ENCODE data around the gene MDC1. TPM values are rescaled to one million over a fixed set of nuclear protein-coding genes. Genes with fewer than 3 reads are reported as not detected.

MDC1 gene
- polyA plus RNA-seq, 3 donors = 0.27 to 4.5 (median 0.34) TPM

GRCh38 chr6:30707281-30707850, 9.7 kb downstream of the MDC1 start:
- Histone ChIP-seq H3K9ac (ENCODE audit: insufficient read depth, low read length, poor library complexity, severe bottlenecking) (no peak overlapping the region), H3K4me2 (replicated peaks; ENCODE audit: extremely low read depth, low read length, poor library complexity, severe bottlenecking) (no peak overlapping the region), H3K36me3 (replicated peaks in 1 of 2; ENCODE audit: control insufficient read depth in 1 of 2, insufficient read depth in 2 of 2, low read length in 2 of 2) (peaks cover 11 to 63% of the 10 kb centered on the region in 2 donors), H4K20me1 (ENCODE audit: insufficient read depth, low read length) (no peaks in the 10 kb centered on the region), H3K79me2 (ENCODE audit: insufficient read depth, low read length) (peaks cover 4% of the 10 kb centered on the region), H2AFZ (ENCODE audit: insufficient read depth, low read depth, low read length, poor library complexity, severe bottlenecking) (no peak overlapping the region), H3K27ac (ENCODE audit: low read depth in 1 of 2, low read length in 2 of 2) (no peak overlapping the region), H3K4me1 (ENCODE audit: control insufficient read depth in 1 of 2, insufficient read depth in 2 of 2, low read length in 2 of 2) (peaks cover 13 to 15% of the 10 kb centered on the region in 2 donors), H3K4me3 (replicated peaks in 1 of 3; ENCODE audit: low read depth in 2 of 3, low read length in 3 of 3) (no peak overlapping the region), H3K27me3 (ENCODE audit: control insufficient read depth in 2 of 2, insufficient read depth in 2 of 2, low read length in 2 of 2) (no peaks in the 10 kb centered on the region), H3K9me3 (replicated peaks in 1 of 2; ENCODE audit: control insufficient read depth in 1 of 2, insufficient read depth in 1 of 2, low read length in 2 of 2) (no peaks in the 10 kb centered on the region)
- Mint-ChIP-seq H3K27me3 (ENCODE audit: low read depth in 3 of 3) (peaks cover 0 to 5% (median 1%) of the 10 kb centered on the region in 3 donors), H3K4me1 (peaks cover 20% of the 10 kb centered on the region), H3K36me3 (peaks cover 64 to 71% of the 10 kb centered on the region in 2 donors), H3K4me3 (no peak overlapping the region), H3K27ac (peak overlapping the region in 1 of 7 donors; percentile 2), H3K9me3 (no peaks in the 10 kb centered on the region)
- WGBS (ENCODE audit: insufficient coverage) = 93% methylated on average over 6 of the region's 6 CpGs
- intact Hi-C loops (cut with micrococcal nuclease) = no loop called here
- no peak for DNase-seq
- TF ChIP-seq, protein P1, sequence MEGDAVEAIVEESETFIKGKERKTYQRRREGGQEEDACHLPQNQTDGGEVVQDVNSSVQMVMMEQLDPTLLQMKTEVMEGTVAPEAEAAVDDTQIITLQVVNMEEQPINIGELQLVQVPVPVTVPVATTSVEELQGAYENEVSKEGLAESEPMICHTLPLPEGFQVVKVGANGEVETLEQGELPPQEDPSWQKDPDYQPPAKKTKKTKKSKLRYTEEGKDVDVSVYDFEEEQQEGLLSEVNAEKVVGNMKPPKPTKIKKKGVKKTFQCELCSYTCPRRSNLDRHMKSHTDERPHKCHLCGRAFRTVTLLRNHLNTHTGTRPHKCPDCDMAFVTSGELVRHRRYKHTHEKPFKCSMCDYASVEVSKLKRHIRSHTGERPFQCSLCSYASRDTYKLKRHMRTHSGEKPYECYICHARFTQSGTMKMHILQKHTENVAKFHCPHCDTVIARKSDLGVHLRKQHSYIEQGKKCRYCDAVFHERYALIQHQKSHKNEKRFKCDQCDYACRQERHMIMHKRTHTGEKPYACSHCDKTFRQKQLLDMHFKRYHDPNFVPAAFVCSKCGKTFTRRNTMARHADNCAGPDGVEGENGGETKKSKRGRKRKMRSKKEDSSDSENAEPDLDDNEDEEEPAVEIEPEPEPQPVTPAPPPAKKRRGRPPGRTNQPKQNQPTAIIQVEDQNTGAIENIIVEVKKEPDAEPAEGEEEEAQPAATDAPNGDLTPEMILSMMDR (IDR thresholded peaks at IDR 0.05) = no peak

DNA sequence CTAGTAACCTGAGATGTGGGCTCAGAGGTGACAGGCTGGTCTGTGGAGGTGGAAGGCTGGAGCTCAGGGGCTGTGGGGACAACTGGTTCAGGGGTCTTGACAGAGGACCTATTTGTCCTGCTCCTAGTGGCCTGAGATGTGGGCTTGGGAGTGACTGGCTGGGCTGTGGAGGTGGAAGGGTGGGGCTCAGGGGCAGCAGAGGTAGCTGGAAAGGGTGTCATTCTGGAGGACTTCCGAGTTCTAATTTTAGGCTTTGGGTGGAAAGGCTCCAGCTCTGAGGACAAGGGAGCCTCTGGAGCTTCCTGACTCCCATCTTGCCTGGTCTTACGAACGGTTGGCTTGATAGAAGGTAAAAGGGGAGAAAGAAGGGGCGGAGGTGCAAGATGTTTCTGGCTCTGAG, 11.5 kb downstream of the MDC1 start:
- no peak overlapping the region for H3K4me3 ChIP-seq (replicated peaks in 1 of 3; ENCODE audit: low read depth in 2 of 3, low read length in 3 of 3)
- no peaks in the 10 kb centered on the region for H3K79me2 ChIP-seq (ENCODE audit: insufficient read depth, low read length)
- H3K9ac ChIP-seq (ENCODE audit: insufficient read depth, low read length, poor library complexity, severe bottlenecking) = no peak overlapping the region
- TF ChIP-seq, protein P1 (IDR thresholded peaks at IDR 0.05) = no peak
- intact Hi-C loops (cut with micrococcal nuclease) = no loop called here
- peaks cover 48 to 59% of the 10 kb centered on the region in 2 donors for H3K36me3 Mint-ChIP-seq
- peak overlapping the region in 1 of 7 donors; percentile 46 for H3K27ac Mint-ChIP-seq
- H3K4me1 Mint-ChIP-seq = peaks cover 20% of the 10 kb centered on the region
- H3K27ac ChIP-seq (ENCODE audit: low read depth in 1 of 2, low read length in 2 of 2) = no peak overlapping the region
- H3K9me3 ChIP-seq (replicated peaks in 1 of 2; ENCODE audit: control insufficient read depth in 1 of 2, insufficient read depth in 1 of 2, low read length in 2 of 2) = no peaks in the 10 kb centered on the region
- 100% methylated on average over 4 of the region's 4 CpGs for whole genome bisulfite sequencing (ENCODE audit: insufficient coverage)
- no peak overlapping the region for H3K4me2 ChIP-seq (replicated peaks; ENCODE audit: extremely low read depth, low read length, poor library complexity, severe bottlenecking)
- no peaks in the 10 kb centered on the region for H3K9me3 Mint-ChIP-seq
- peaks cover 5 to 48% of the 10 kb centered on the region in 2 donors for H3K36me3 ChIP-seq (replicated peaks in 1 of 2; ENCODE audit: control insufficient read depth in 1 of 2, insufficient read depth in 2 of 2, low read length in 2 of 2)
- no peaks in the 10 kb centered on the region for H3K27me3 ChIP-seq (ENCODE audit: control insufficient read depth in 2 of 2, insufficient read depth in 2 of 2, low read length in 2 of 2)
- H2AFZ ChIP-seq (ENCODE audit: insufficient read depth, low read depth, low read length, poor library complexity, severe bottlenecking) = no peak overlapping the region
- no peaks in the 10 kb centered on the region for H4K20me1 ChIP-seq (ENCODE audit: insufficient read depth, low read length)
- H3K27me3 Mint-ChIP-seq (ENCODE audit: low read depth in 3 of 3) = peaks cover 0 to 5% (median 1%) of the 10 kb centered on the region in 3 donors
- no peak for DNase-seq
- H3K4me3 Mint-ChIP-seq = no peak overlapping the region
- H3K4me1 ChIP-seq (ENCODE audit: control insufficient read depth in 1 of 2, insufficient read depth in 2 of 2, low read length in 2 of 2) = peaks cover 16 to 17% of the 10 kb centered on the region in 2 donors
